Activated T-helper 9 cell treated with anti-CD3 and anti-CD28 coated beads, Interleukin-2, amount 50 U/mL, for 16 hours (primary cell): ENCODE data around the gene ASCC1.
"Not testable (repeated sequence)": the region's sequence is repeated elsewhere in the genome, so short reads cannot be mapped to it uniquely, and the experiment has no call there.

Experiments used
- DNase-seq: peaks from one replicate; pipeline ENCODE4 v3.0.0-alpha.2; 2020; ENCODE audit warnings: low read depth

Gene ASCC1

DNA sequence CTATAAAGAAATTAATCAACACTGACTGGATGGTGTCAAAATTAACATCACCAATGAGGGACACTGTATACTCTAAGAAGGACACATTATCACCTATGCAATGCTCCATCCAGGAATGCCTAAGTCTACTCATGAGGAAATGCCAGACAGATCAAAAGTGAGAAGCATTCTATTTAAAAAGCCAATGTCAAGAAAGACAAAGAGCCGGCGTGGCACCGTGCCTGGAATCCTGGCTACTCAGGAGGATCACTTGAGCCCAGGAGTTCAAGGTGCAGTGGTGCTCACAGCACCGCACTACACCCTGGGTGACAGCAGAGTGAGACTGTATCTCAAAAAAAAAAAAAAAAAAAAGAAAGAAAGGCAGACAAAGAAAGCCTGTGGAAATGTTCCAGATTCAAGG is 45.8 kb downstream of the ASCC1 start:
- no peak for DNase-seq

DNA sequence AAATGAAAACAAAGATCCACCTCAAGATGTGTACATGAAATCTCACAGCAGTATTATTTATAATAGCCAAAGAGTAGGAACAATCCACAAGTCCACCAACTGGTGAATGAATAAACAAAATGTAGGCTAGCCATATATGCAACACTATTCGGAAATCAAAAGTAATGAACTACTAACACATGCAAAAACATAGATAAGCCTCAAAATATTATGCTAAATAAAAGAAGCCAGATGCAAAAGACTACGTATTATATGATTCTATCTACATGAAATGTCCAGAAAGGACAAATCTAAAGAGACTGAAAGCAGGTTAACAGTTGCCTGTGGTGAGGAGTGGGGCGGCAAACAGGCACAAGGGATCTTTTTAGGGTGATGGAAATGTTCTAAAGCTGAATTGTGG is 49.0 kb downstream of the ASCC1 start:
- no peak for DNase-seq

DNA sequence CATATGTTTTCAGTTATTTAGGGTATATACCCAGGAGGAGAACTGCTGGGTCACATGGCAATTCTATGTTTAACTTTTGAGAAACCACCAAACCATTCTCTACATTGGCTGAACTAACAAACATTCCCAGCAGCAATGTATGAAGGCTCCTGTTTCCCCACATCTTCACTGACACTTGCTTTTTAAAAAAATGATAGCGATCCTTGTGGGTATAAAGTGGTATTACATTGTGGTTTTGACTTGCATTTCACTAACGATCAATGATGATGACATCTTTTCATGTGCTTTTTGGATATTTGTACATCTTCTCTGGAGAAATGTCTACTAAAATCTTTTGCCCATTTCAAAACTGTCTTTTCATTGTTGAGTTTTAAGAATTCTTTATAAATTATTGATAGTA is 51.5 kb downstream of the ASCC1 start:
- no peak for DNase-seq

DNA sequence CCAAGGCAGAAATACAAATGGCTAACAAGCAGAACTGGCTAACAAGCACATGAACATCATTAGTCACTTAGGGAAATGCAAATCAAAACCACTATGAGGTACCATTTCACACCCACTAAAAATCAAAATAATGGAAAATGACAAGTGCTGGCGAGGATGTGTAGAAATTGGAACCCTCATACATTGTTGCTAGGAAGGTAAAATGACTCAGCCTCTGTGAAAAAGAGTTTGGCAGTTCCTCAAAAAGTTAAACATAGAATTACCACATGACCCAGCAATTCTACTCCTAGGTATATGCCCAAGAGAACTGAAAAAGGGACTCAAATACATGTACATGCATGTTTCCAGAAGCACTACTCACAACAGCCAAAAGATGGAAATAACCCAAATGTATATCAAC is 53.1 kb downstream of the ASCC1 start:
- DNase-seq = no peak

DNA sequence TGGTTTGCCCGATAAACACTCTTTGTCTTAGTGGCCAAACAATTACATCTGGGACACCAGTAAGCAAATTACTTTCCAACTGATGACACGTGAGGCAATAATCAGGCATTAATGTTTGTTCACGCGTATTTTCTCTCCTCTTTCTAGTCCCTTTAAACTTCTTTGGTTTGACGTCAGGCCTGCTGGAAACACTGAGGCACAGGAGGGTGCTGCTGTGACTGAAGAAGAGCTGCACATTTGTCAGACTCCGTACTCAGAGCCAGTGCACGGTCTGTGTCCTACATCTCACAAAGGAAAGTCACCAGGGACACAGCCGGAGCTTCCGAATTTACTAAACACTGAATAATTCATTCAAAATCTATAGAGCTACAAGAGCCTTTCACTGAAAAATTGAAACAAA is 57.9 kb downstream of the ASCC1 start:
- DNase-seq = no peak

DNA sequence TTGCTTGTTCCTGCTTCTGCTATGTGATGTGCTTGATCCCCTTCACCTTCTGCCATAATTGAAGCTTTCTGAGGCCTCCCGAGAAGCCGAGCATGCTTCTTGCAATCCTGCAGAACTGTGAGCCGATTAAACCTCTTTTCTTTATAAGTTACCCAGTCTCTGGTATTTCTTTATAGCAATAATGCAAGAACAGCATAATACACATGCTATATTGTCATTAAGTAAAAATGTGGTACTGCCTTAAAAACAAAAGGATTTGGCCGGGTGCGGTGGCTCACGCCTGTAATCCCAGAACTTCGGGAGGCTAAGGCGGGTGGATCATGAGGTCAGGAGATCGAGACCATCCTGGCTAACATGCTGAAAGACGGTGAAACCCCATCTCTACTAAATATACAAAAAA is 59.9 kb downstream of the ASCC1 start:
- no peak for DNase-seq

DNA sequence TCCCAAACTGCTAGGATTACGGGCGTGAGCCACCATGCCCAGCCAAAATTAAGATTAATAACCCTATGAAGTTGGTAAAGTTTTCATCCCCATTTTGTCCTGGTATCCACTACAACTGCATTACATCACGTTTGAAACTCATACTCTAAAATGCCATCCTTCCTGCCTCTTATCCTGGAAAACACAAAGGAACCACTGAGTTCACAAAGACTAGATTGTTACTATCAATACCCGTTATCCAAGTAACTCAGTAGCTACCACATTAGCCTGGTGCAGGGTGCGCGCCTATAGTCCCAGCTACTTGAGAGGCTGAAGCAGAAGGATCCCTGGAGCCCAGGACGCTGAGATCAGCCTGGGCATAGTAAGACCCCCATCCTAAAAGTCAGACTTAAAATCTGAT is 63.8 kb downstream of the ASCC1 start:
- DNase-seq = no peak

DNA sequence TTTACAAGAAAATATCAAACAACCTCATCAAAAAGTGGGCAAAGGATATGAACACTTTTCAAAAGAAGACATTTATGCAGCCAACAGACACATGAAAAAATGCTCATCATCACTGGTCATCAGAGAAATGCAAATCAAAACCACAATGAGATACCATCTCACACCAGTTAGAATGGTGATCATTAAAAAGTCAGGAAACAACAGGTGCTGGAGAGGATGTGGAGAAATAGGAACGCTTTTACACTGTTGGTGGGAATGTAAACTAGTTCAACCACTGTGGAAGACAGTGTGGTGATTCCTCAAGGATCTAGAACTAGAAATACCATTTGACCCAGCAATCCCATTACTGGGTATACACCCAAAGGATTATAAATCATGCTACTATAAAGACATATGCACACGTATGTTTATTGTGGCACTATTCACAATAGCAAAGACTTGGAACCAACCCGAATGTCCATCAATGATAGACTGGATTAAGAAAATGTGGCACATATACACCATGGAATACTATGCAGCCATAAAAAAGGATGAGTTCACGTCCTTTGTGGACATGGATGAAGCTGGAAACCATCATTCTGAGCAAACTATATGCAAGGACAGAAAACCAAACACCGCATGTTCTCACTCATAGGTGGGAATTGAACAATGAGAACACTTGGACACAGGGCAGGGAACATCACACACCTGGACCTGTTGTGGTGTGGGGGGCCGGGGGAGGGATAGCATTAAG is 65.2 kb downstream of the ASCC1 start:
- not testable (repeated sequence) for DNase-seq

DNA sequence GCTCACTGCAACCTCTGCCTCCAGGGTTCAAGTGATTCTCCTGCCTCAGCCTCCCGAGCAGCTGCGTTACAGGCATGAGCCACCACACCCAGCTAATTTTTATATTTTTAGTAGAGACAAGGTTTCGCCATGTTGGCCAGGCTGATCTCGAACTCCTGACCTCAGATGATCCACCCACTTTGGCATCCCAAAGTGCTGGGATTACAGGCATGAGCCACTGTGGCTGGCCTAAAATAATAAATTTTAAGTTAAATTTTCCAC is 68.8 kb downstream of the ASCC1 start:
- DNase-seq = not testable (repeated sequence)

DNA sequence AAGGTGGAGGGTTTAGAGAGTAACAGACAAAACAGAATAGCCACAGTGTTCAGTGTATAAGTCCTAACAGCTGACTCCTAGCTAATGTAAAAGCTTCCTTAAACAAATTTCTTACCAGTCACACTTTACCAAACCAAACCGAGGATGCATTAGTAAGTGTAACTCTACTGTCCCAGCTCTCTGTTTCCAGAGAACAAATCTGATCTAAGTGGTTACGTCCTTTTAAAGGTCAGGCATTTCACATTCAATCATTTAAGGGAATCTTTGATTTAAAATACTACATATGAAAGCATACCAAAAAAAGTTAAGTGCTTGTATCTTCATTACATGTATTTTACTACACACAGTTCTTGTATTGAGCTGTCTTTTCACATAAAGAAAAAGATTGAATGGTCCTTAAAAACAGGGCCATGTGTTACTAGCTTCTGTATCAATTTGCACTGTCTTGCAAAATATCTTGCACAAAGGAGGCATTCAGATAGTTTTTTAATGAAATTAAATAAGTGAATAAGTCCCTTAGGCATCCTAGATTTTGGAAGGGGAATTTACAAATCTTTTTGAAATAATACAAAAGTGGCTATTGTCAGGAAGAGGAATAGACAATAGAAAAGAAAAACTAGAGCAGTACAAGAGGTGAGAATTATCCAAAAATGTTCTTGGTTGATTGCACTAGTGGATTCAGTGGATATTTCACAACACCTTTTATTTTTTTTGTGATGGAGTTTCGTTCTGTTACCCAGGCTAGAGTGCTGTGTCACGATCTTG is 69.3 kb downstream of the ASCC1 start:
- DNase-seq = no peak

DNA sequence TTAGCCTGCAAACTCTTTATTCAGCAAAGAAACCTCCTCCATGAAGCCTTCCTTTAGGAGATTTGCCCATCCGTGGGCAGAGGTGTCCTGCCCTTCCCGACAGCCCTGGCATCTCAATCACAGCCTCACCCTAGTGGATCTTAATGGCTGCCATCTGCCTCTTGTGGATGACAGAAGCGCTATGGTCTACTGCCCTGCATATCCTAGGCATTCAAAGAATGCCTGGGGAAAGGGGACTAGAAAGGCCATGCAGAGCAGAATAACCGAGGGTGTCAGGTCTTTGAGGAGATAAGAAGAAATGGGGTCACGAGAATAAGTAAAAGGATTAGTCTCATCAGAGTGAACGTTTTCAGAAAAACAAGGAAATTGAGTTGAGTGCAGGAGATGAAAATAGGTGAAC is 70.0 kb downstream of the ASCC1 start:
- no peak for DNase-seq

DNA sequence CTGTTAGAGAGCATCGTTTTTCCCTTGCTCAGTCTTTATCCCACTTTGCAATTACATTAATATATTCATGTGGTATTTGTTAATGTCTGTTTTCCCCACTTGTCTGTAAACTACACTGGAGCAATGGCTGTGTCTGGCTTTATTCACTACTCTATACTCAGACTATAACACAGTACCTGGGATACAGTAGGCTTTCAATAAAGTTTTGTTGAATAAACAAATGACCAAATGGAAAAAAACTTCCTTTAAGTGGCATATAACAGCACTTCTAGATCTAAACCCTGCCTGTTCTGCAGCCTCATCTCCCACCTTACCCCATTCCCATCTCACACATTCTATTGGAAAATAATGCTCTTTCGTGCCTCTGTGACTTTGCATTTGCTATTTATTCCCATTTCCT is 70.4 kb downstream of the ASCC1 start:
- DNase-seq = no peak

DNA sequence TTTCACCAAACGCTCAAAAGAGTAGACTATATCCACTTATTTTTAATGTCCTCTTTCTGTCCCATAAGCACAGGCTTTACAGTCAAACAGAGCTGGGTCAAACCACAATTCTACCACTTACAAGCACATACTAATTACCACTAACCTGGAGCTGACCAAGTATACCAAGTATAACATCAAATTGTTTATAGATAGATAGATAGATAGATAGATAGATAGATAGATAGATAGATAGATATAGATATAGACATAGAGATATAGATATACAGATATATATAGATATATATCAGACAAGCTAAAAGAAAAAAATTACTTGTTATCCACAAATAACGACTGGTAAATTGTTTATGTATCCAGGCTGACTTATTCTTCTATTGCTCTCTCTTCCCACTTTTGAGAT is 75.2 kb downstream of the ASCC1 start:
- DNase-seq = no peak

DNA sequence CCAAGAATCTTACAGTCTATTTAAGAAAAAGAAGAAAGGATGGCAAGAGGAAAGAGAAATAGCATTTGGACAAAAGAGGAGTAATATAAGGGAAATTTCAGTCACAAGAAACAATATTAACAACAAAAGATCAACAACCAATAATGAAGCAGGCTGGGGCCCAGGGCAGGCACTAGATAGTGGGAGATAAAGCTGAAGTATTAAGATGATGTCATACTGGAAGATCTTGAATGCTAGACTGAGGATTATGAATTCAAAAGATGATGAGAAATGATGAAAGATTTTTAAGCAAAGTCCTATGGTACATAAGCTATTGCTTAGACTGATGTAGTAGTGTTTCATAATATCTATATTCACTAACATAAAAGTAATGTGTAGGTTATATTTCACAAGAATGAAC is 75.9 kb downstream of the ASCC1 start:
- DNase-seq = no peak

DNA sequence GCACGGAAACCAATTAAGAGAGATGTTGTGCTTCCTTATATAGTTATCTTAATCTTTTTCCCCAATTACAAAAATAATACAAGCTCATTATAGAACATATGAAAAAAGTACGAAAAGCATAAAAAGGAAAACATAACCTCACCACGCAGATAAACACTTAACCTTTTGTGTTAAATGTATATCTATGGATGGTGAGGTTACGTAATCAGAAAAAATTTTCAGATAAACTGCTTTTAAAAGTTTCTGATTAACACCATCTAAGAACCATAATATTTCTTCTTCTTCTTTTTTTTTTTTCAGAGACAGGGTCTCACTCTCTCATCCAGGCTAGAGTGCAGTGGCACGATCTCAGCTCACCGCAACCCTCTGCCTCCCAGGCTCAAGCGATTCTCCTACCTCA is 78.5 kb downstream of the ASCC1 start:
- DNase-seq = no peak

DNA sequence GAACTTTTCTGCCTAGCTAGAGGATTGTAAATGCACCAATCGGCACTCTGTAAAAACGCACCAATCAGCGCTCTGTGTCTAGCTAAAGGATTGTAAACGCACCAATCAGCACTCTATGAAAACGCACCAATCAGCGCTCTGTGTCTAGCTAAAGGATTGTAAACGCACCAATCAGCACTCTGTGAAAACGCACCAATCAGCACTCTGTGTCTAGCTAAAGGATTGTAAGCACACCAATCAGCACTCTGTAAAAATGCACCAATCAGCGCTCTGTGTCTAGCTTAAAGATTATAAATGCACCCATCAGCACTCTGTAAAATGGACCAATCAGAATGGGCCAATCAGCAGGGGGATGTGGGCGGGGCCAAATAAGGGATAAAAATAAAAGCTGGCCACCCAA is 79.9 kb downstream of the ASCC1 start:
- not testable (repeated sequence) for DNase-seq

DNA sequence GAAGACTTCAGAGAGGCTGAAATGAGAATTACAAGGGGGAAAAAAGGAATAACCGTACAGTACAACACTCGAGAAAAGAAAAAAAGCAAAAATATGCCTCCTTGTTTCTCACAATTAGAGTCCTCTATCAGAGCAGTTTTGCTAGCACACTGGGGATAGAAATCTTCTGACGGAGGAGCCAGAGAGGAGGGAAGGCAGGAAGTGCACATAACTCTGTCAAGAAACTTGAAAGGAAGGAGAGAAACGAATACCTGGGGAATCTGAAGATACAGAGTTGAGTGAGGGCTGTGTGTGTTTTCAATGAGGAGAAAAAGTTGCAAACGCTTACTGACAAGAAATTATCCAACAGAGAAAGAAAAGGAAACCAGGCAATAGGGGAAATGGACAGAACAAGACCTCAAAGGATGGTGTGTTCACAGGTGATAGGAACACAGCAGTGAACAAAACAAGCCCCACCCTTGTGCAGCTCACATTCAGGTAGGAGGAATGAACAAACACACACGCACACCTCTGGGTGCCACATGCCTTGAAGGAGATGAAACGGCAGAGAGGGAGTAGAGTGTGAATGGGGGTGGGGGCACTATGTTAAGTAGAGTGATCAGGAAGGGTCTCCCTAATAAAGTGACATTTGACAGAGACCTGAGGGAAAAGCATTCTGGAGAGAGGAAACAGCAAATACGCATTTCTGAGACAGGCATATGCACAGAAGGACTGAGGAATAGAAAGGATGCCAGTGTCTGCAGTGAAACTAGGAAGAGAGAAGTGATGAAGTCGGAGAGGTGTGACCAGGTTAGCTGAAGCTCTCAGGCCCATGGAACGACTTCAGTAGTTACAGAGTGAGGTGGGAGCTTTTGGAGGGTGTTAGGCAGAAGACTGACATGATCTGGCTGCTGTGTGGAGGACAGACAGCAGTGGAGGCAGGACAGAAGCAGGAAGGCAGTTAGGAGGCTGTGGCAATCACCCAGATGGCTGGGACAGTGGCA is 81.0 kb downstream of the ASCC1 start:
- no peak for DNase-seq

DNA sequence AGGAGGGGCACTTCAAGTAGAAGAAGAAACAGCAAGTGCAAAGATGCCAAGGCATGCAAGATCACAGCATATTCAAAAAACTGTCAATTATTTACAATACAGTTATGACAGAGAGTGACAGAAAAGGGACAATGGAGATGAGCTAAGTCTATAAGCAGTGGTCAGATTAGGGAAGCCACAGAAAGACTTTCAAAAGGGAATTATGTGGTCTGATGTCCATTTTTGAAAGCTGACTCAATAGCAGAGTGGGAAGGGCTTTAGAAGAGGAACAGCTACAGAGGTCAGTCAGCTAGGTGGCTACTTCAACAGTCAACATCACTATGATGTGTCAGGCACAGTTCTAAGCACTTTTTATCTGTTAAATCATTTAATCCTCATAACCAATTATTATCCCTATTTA is 82.6 kb downstream of the ASCC1 start:
- no peak for DNase-seq

DNA sequence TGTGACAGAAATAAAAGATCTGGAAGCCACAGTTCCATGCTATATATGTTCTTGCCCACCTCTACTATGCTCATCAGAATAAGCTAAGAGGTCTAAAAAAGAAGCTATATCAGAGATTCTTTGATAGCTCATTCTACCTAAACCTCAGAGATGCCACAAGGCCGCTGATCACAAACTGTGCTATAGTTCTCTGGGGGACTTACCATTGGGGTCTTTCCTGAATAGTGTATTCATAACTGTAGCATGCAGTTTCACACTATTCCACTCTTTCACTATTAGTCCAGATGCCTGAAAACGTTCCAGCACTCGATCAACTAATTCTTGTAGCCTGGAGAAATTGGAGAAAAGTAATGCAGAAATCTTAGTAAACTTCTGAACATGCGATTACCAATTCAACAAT is 83.2 kb downstream of the ASCC1 start:
- DNase-seq = no peak

DNA sequence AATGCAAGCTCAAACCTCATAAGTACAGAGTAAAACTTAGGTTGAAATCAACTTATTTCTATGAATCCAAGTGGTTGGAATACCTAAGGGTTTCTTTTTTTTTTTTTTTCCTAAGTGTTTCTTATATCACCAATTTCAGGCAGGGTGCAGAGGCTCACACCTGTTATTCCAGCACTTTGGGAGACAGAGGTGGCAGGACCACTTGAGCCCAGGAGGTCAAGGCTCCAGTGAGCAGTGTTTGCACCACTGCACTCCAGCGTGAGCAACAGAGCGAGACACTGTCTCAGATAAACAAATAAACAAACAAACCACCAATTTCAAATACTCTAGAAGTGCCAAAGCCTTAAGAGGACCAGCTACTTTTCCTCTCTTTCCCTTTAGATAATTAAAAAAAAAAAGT is 88.5 kb downstream of the ASCC1 start:
- DNase-seq = no peak

DNA sequence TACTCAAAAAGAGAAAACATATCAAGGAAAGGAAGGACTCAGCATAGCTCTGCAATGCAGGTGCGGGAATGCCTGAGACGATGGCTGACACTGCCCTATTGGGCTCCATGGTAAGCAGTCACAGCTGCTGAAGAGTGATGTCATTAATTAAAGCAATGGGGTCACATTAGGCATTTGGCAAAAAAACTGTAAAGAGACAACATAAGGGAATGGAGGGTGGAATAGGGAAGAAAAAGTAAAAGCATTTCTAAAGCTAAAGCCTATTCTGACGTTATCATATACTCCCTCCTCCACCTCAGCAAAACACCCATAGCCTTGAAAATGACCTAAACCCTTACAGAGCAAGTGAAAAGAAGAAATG is 89.2 kb downstream of the ASCC1 start:
- DNase-seq = no peak

DNA sequence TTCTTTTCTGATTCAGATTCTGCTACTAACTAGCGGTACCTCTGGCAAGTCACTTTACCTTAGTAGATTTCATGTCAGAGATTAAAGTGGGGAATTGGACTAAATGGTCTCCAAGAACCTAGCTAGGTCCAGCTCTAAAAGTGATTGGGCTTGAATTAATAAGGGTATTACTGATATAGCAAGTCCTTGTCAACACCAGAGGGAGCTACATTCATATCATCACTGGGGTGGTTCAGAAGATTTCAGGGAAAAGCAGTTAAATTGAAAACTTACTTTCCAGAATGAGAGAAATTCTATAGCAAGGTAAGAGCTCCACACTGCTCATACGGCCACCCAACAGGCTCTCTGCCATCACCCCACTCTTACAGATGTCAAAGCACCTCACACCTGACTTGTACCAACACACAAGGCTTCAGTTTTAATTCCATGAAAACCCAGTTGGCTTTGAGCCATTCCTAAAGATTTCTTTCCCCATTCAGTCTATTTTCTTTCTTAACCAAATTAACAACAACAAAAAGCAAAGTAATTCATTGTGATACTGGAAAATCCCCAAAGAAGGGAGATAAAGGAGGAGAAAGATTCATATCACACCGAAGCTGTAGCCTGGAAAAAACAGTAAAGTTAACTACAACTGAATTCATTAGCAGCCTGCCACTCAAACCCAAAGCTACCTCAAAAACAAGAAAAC is 89.7 kb downstream of the ASCC1 start:
- no peak for DNase-seq
